BJ (cell line): ENCODE results near the gene PSMG3. TPM values are rescaled to one million over a fixed set of nuclear protein-coding genes. Genes with fewer than 3 reads are reported as not detected.

ENCODE experiments used
- CTCF ChIA-PET: fragments of 350-600 bp; formaldehyde crosslinking; extraction: SDS; loops from one replicate; lab custom pipeline; 2021; ENCODE audit warnings: antibody characterized with exemption, inconsistent platforms; lab: Yijun Ruan, JAX
- POLR2A ChIA-PET: fragments of 300-600 bp; sonication (Branson Sonifier 250); formaldehyde crosslinking; extraction: SDS; loops from one replicate; lab custom pipeline; 2021; ENCODE audit warnings: antibody characterized with exemption; lab: Charles Lee
- DNase-seq: peaks from one replicate; pipeline ENCODE4 v3.0.0-alpha.2; 2011; ENCODE audit warnings: low read depth
- H3K27me3 ChIP-seq: 2 replicates; pipeline ENCODE4 v1.6.0; 2011; ENCODE audit warnings: low read length; ENCODE audit not compliant: control insufficient read depth, insufficient read depth
- H3K36me3 ChIP-seq: 2 replicates; pipeline ENCODE4 v1.5.1; 2011; ENCODE audit warnings: low read length; ENCODE audit not compliant: control insufficient read depth, insufficient read depth
- H3K4me3 ChIP-seq: 2 replicates; pipeline ENCODE4 v1.5.1; 2011; ENCODE audit warnings: low read depth, mild to moderate bottlenecking, control low read depth, low read length
- polyA plus RNA-seq: library from polyadenylated mRNA; depleted of rRNA; stranded (reverse); fragments of >200 nt; gene quantifications from 2 replicates; pipeline ENCODE4 v1.2.3, GENCODE V29; 2011
- TF ChIP-seq, protein P1 (sequence below): IDR thresholded peaks from 2 replicates; pipeline ENCODE4 v1.5.1; 2011; ENCODE audit warnings: low read depth, mild to moderate bottlenecking, control low read depth, inconsistent platforms, low read length, moderate library complexity; ENCODE audit not compliant: insufficient read depth

Gene PSMG3
- polyA plus RNA-seq, 1 experiment = 40.9 TPM

DNA sequence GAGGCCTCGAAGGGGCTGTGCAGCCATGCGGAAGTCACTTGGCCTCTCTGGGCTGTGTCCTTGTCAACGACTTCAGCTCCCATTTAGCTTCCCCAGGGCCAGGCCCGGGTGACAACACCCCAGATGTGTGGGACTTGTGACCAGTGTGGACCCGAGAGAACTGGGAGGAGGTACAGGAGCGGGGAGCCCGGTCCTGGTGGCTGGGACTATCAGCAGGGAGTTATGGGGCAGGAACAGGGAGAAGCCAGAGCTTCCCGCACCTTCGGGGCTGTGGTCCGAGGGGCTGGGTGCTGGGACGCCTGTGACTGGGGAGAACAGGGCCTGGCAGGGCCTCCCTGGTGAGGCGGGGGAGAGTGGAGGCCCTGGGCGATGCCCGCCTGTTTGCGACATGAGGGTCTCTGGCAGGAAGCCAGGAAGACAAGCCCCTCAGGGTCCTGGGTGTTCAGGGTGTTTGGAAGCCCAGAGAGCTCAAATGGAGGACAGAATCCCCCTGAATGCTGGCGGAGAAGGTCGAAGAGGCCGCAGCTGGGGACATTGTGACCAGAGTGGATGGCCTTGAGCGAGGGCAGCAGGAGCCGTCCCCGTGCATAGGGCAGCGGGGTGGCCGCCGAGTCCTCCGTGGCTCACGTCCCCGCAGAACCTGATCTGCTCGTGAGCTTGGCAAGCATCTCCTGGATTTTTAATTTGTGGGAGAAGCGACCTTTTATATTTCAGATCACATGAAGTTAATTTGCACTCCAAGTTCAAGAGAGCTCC lies 30.0 kb upstream of the PSMG3 start:
- no peaks in the 10 kb centered on the region for H3K36me3 ChIP-seq
- H3K4me3 ChIP-seq = no peak overlapping the region
- no peak for DNase-seq
- CTCF ChIA-PET = no interaction called here
- TF ChIP-seq, protein P1, sequence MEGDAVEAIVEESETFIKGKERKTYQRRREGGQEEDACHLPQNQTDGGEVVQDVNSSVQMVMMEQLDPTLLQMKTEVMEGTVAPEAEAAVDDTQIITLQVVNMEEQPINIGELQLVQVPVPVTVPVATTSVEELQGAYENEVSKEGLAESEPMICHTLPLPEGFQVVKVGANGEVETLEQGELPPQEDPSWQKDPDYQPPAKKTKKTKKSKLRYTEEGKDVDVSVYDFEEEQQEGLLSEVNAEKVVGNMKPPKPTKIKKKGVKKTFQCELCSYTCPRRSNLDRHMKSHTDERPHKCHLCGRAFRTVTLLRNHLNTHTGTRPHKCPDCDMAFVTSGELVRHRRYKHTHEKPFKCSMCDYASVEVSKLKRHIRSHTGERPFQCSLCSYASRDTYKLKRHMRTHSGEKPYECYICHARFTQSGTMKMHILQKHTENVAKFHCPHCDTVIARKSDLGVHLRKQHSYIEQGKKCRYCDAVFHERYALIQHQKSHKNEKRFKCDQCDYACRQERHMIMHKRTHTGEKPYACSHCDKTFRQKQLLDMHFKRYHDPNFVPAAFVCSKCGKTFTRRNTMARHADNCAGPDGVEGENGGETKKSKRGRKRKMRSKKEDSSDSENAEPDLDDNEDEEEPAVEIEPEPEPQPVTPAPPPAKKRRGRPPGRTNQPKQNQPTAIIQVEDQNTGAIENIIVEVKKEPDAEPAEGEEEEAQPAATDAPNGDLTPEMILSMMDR = no peak
- H3K27me3 ChIP-seq = peaks cover 3% of the 10 kb centered on the region
- POLR2A ChIA-PET = no interaction called here

DNA sequence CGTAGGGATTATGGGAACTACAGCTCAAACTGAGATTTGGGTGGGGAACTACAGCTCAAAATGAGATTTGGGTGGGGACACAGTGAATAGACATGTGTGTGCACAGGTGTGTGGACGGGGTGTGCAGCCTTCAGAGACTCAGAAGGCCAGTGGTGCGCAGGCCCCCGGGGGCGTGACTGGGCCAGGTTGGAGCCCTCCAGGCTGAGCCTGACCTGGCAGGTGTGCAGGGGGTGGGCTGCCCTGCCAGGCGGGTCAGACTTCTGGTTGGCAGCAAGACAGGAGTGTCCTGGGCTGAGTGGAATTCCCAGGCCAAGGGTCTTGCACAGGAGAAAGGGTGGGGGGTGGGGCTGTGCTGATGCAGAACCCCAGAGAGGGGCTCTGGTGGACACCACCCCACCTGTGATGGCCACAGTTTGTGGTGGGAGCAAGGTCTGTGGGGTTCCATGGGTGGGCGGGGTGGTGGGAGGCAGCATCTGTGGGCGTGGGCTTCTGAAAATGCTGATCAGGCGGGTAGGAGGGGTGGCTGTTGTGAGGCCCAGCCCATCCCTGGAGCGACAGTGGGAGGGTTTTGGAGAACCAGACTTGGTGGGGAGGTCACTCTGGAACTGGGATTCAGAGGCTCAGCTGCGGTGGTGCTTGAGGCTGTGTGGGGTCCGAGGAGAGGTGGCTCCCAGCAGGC lies 29.3 kb upstream of the PSMG3 start:
- Histone ChIP-seq H3K27me3 (peaks cover under 1% of the 10 kb centered on the region), H3K36me3 (no peaks in the 10 kb centered on the region), H3K4me3 (no peak overlapping the region)
- ChIA-PET CTCF (interaction anchor here (1.1 to 1.3 kb wide), 2 partner anchors 13 to 20 kb away, joined by 3 to 6 read pairs; no protein-coding TSS in a partner anchor), POLR2A (no interaction called here)
- TF ChIP-seq, protein P1 = no peak
- DNase-seq = no peak

DNA sequence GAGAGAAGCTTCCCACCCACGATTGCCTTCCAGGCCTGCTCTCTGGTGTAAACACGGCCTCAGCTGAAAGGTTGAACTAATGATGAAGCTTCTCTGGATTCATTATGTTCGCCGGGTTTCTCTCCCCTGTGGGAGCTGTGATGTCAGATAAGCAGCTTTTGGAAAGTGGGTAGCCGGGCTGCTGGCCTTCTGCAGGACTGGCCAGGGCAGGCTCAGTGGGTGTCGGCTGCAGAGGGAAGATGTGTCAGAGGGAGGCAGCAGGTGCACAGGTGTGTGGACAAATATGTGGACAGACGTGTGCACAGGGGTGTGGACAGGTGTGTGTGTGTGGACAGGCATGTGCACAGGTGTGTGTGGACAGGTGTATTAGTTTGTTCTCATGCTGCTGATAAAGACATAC lies 28.5 kb upstream of the PSMG3 start:
- H3K27me3 ChIP-seq = no peaks in the 10 kb centered on the region; the same call in none of the 2 replicates
- CTCF ChIA-PET = interaction anchor here (1.0 to 1.3 kb wide), 4 partner anchors 12 to 611 kb away, joined by 3 to 6 read pairs (median 3); no protein-coding TSS in a partner anchor
- POLR2A ChIA-PET = no interaction called here
- H3K36me3 ChIP-seq = no peaks in the 10 kb centered on the region
- TF ChIP-seq, protein P1 = no peak
- DNase-seq = no peak
- H3K4me3 ChIP-seq = no peak overlapping the region

GRCh38 chr7:1597791-1598190 lies 28.0 kb upstream of the PSMG3 start:
- DNase-seq = no peak
- ChIA-PET POLR2A (no interaction called here), CTCF (interaction anchor here (1.0 to 1.1 kb wide), 3 partner anchors 11 to 611 kb away, joined by 3 read pairs; no protein-coding TSS in a partner anchor)
- peaks cover 3% of the 10 kb centered on the region for H3K27me3 ChIP-seq
- no peak overlapping the region for H3K4me3 ChIP-seq
- TF ChIP-seq, protein P1 = no peak
- no peaks in the 10 kb centered on the region for H3K36me3 ChIP-seq
